ENCODE measurements around the gene TRPM7.

DNA sequence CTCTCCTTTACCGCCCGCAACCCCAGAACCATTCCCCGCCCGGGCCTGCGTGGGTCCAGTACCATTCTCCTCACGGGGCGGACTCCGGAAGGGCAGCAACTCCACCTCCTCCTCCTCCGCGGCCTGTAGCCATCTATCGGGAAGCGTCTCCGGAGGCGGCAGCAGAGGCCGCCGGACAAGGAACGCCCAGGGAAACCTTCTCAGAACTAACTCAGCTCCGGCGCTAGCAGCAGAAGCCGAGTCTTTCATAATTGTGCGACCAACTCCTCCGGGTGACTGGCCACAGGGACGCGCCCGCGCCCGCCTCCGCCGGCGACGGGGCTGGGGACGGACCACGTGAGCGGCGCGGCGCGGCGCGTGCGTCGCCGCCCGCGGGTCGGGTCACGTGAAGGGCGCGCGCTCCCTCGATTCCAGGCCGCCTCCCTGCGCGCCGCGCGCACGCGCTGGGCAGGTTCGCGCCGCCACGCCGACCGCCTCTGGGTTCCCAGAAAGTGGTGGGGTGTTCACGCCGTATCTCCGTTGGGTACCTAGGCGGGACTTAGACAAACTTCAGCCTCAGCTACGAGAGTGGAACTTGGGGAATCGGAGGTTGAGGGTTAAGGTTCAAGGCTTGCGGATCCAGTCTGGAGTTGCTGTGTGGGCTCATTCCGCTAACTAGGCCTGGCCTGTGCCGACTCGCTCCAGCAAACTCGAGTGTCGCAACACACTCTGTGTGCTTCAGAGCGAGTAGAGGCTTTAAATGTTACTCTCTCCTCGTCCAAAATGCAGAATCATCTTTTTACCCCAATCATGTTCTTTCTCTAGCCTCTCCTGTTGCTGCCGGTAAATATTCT, at the start of gene TRPM7:
- TF ChIP-seq, protein P1, sequence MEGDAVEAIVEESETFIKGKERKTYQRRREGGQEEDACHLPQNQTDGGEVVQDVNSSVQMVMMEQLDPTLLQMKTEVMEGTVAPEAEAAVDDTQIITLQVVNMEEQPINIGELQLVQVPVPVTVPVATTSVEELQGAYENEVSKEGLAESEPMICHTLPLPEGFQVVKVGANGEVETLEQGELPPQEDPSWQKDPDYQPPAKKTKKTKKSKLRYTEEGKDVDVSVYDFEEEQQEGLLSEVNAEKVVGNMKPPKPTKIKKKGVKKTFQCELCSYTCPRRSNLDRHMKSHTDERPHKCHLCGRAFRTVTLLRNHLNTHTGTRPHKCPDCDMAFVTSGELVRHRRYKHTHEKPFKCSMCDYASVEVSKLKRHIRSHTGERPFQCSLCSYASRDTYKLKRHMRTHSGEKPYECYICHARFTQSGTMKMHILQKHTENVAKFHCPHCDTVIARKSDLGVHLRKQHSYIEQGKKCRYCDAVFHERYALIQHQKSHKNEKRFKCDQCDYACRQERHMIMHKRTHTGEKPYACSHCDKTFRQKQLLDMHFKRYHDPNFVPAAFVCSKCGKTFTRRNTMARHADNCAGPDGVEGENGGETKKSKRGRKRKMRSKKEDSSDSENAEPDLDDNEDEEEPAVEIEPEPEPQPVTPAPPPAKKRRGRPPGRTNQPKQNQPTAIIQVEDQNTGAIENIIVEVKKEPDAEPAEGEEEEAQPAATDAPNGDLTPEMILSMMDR (CRISPR knock-in tag; IDR thresholded peaks at IDR 0.05), result no peak; the same call in 1 of the 2 replicates
- TF ChIP-seq ZNF589 (CRISPR knock-in tag; conservative IDR thresholded peaks at IDR 0.05), result peak; percentile 95
- TF ChIP-seq BCL3 (CRISPR knock-in tag; IDR thresholded peaks at IDR 0.05), result peak; percentile 84
- no peak for TF ChIP-seq ZFP36 (IDR thresholded peaks at IDR 0.05; ENCODE audit: borderline replicate concordance, low read depth, low read length, partially characterized antibody)
